CD4-positive, alpha-beta T cell treated with Interferon gamma for 1 hour (primary cell): Measurements from ENCODE around the gene TAF11L10.
"Not testable (repeated sequence)": the region's sequence is repeated elsewhere in the genome, so short reads cannot be mapped to it uniquely, and the experiment has no call there.

Source experiments
- DNase-seq: peaks from one replicate; pipeline ENCODE4 v3.0.0-alpha.2; 2020

The TAF11L10 gene

DNA sequence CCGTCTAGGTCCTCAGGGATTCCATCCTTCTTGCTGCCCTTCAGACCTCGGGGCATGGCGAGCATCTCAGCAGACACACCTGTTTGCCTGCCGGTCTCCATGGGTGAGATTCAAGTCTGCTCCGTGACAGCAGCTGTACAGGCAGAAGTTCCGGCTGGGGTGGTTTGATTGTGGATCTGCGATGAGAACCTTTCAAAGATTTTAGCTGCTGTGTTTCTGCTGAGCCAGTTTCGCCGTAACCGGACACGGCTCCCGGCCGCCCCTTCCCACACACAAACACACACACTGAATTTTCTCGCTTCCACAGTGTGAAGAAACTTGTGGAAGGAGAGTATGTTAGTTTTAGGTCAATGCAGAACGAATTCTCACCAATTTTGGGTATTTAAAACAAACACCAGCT lies at the start of gene TAF11L10:
TSS of gene TAF11L10 (minus strand) at position 101 of the 400 bp plus-strand sequence.
- not testable (repeated sequence) for DNase-seq

DNA sequence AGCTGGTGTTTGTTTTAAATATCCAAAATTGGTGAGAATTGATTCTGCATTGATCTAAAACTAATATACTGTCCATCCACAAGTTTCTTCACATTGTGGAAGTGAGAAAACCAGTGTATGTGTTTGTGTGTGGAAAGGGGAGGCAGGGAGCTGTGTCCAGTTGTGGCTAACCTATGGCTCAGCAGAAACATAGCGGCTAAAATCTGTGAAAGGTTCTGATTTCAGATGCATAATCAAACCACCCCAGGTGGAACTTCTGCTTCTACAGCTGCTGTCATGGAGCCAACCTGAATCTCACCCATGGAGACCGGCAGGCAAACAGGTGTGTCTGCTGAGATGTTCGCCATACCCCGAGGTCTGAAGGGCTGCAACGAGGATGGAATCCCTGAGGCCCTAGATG lies 36.5 kb upstream of the TAF11L10 start, which contains the start of gene TAF11L14:
TSS of gene TAF11L14 (plus strand) at position 301 of the 400 bp plus-strand sequence.
- no peak for DNase-seq

DNA sequence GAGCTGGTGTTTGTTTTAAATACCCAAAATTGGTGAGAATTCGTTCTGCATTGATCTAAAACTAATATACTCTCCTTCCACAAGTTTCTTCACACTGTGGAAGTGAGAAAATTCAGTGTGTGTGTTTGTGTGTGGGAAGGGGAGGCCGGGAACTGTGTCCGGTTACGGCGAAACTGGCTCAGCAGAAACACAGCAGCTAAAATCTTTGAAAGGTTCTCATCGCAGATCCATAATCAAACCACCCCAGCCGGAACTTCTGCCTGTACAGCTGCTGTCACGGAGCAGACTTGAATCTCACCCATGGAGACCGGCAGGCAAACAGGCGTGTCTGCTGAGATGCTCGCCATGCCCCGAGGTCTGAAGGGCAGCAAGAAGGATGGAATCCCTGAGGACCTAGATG lies 34.2 kb upstream of the TAF11L10 start, which contains the start of gene TAF11L13:
TSS of gene TAF11L13 (plus strand) at position 301 of the 400 bp plus-strand sequence.
- DNase-seq, result not testable (repeated sequence)

GRCh38 chr5:17625686-17626085 lies 28.1 kb upstream of the TAF11L10 start:
- no peak for DNase-seq

DNA sequence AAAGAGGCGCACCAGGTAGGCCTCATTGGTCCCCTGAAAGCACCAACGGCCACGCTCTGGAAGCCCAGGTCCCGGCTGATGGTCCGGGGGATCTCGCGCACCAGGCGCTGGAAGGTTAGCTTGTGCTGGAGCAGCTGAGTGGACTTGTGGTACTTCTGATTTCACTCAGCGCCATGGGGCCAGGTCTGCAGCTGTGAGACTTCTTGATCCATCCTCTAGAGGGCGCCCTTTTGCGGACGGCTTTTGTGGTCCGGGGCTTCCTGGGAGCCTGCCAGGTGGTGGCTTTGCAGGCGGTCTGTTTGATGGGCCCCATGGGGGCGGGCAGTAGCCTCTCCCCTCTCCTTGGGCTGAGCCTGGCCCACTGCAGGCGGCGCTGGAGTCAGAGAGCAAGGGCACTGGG lies 23.0 kb upstream of the TAF11L10 start:
- no peak for DNase-seq

DNA sequence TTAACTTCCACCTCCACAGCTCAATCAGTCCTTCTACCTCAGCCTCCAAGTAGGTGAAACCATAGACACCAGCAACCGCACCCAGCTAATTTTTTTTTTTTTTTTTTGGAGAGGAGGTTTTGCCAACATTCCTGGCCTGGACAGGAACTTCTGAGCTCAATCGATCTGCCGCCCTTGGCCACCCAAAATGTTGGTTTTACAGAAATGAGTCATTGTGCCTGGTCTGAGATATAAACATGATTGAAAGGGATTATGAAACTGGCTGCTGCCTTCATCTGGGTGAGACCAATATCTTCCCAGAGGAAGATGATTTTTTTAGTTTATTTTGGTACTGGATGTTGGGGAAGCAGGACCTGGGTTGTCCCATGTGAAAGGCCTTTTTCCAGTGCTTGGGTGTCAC lies 21.7 kb upstream of the TAF11L10 start:
- no peak for DNase-seq

- DNase-seq, result no peak
These were observed 17.4 kb upstream of the TAF11L10 start for GRCh38 chr5:17614872-17615605.

DNA sequence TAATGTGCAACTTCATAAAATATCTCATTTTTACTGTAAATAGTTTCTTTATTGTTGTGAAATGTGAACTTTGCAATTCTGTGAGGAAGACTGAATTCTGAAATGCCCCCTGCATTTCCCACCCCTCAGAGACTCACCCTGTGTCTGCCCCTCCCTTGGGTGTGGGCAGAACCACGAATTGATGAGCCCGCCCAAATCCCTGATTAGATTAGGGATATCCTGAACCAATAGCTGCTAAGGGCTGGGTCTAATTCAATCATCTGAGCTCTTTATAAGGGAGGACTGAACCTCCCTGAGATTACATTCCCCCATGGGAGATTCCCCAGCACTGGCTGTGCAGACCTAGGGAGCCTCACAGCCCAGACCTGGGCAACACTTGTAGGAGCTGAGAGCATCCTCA lies 12.5 kb upstream of the TAF11L10 start, which contains the start of gene TAF11L12:
TSS of gene TAF11L12 (plus strand) at position 301 of the 400 bp plus-strand sequence.
- not testable (repeated sequence) for DNase-seq

GRCh38 chr5:17607461-17607860 lies 9.8 kb upstream of the TAF11L10 start:
- not testable (repeated sequence) for DNase-seq

DNA sequence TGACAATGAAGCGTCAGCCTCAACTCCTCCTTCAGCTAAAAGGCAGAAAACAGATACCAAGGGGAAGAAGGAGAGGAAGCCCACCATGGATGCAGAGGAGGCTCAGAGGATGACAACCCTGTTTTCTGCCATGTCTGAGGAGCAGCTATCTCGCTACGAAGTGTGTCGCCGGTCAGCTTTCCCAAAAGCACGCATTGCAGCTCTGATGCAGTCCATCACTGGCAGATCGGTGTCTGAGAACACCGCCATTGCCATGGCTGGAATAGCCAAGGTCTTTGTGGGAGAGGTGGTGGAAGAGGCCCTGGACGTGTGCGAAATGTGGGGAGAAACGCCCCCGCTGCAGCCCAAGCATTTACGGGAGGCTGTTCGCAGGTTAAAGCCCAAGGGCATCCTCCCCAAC lies 7.3 kb upstream of the TAF11L10 start:
- DNase-seq, result no peak

- DNase-seq, result not testable (repeated sequence)
These were observed 6.3 kb upstream of the TAF11L10 start, which contains the start of gene TAF11L11 for GRCh38 chr5:17603880-17604279. TAF11L11 (plus strand) TSS chr5:17604183.

DNA sequence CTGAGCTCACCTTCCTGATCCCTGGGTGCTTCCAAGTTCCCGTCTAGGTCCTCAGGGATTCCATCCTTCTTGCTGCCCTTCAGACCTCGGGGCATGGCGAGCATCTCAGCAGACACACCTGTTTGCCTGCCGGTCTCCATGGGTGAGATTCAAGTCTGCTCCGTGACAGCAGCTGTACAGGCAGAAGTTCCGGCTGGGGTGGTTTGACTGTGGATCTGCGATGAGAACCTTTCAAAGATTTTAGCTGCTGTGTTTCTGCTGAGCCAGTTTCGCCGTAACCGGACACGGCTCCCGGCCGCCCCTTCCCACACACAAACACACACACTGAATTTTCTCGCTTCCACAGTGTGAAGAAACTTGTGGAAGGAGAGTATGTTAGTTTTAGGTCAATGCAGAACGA lies 3.4 kb downstream of the TAF11L10 start, which contains the start of gene TAF11L9:
TSS of gene TAF11L9 (minus strand) at position 140 of the 400 bp plus-strand sequence.
- DNase-seq, result not testable (repeated sequence)

GRCh38 chr5:17590860-17591259 lies 6.8 kb downstream of the TAF11L10 start, which contains the start of gene TAF11L8:
TAF11L8 (minus strand) TSS chr5:17590960.
- DNase-seq, result not testable (repeated sequence)

- not testable (repeated sequence) for DNase-seq
These were observed 12.0 kb downstream of the TAF11L10 start, which contains the start of gene TAF11L7 for GRCh38 chr5:17585658-17586057. TAF11L7 (minus strand) TSS chr5:17585758.
